Thyroid gland (tissue), 4 donors: ENCODE measurements around the gene CCDC136.

ENCODE experiments used
- POLR2A ChIP-seq, 2 donors: fragments of 450-650 bp; IDR thresholded peaks; one replicate each; pipeline ENCODE4 v1.6.1; 2017; ENCODE audit warnings: antibody characterized with exemption in 2 of 2, mild to moderate bottlenecking in 2 of 2, moderate library complexity in 1 of 2
- TF ChIP-seq, protein P1 (sequence below), 6 experiments: fragments of 200-600 bp in 3 of 6; fragments of 450-650 bp in 3 of 6; sonication (generic) in 3 of 6; IDR thresholded peaks; one replicate each; pipeline ENCODE4 v1.5.1; 2016 to 2019; ENCODE audit warnings: antibody characterized with exemption in 6 of 6, mild to moderate bottlenecking in 2 of 6, inconsistent platforms in 1 of 6, moderate library complexity in 1 of 6

DNA sequence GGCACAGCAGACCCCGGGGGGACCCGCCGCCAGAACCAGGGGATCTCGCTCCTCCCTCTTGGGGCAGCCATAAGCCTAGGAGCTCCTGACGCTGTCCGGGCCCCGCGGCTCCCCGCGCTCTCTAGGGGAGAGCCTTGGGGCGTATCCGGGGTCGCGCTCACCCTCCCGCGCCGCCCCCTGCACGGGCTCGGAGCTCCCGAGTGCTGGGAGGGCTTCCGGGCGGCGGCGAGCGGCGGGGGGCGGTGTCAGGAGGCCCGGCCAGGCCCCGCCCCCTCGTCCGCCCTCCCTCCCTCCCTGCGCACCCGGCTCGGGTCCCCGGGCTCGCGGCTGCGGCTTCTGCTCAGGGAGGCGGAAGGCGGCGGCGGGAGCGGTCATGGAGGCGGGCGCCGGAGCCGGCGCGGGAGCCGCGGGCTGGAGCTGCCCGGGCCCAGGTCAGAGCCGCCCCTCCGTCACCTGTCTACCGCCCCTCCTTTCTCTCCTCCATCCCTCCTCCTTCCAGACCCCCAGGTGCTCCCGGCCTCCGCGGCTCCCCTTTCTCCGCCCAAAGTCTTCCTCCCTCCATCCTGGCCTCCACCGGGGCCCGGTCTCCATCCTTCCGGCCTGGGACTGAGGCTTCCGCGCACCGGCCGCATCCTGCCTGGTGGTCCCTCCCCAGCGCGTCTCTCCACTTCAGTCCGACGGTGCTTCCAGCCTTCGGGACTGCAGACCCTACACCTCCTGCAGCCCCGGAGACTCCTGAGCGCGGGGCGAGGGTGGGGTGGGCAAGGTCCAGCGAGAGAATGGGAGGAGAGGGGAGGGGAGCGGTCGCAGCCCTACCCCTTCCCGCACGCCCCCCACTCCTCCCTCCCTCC, at the start of gene CCDC136:
- TF ChIP-seq POLR2A (IDR thresholded peaks at IDR 0.05), result no peak
- TF ChIP-seq, protein P1, sequence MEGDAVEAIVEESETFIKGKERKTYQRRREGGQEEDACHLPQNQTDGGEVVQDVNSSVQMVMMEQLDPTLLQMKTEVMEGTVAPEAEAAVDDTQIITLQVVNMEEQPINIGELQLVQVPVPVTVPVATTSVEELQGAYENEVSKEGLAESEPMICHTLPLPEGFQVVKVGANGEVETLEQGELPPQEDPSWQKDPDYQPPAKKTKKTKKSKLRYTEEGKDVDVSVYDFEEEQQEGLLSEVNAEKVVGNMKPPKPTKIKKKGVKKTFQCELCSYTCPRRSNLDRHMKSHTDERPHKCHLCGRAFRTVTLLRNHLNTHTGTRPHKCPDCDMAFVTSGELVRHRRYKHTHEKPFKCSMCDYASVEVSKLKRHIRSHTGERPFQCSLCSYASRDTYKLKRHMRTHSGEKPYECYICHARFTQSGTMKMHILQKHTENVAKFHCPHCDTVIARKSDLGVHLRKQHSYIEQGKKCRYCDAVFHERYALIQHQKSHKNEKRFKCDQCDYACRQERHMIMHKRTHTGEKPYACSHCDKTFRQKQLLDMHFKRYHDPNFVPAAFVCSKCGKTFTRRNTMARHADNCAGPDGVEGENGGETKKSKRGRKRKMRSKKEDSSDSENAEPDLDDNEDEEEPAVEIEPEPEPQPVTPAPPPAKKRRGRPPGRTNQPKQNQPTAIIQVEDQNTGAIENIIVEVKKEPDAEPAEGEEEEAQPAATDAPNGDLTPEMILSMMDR (IDR thresholded peaks at IDR 0.05), result no peak
